ENCODE results near the gene FUOM.

FUOM gene

DNA sequence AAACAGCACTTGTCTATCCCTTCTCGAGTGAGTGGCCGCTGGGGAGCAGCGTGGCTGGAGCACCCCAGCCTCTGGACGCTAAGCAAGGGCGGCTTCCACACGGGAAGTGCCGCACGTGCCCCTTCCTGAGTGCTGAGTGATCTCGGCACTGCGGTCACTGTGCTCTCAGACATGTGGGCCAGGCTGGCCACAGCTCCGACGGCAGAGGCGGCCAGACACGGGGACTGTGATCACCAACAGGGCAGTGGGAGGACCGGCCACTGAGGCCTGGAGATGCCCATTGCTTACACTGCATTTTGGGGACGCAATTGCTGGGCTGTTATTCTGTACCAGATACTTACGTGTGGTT, 8.3 kb upstream of the FUOM start:
- no peak for DNase-seq

DNA sequence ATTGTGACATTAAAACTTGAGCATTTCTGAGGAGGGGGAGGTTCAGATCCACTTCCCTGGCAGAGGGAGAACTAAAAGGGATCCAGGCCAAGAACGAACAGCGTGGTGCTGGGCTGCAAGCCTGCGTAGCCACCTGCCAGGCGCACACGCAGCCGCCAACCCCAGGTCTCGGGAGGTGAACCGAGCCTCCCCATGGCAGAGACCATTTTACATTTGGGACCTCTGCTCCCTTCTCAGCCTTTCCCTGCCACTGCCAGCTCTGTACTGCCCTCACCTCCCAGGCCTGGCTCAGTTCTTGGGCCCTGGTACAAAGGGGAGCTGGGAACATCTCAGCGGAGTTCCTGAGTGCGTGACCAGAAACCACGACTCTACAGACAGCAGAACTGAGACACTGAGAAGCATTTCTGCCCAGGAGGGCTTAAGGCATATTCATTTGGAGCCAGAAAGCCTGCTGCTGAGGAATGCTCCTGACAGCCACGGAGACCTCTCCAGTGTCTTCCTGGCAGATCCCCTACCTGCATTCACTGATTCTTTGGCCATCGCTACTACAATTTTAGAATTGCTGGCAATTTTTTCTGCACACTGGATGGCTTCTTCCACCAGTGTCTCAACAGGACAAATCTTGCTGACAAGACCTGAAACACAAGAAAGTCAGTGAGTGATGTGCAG, 7.8 kb upstream of the FUOM start:
- no peak for DNase-seq

DNA sequence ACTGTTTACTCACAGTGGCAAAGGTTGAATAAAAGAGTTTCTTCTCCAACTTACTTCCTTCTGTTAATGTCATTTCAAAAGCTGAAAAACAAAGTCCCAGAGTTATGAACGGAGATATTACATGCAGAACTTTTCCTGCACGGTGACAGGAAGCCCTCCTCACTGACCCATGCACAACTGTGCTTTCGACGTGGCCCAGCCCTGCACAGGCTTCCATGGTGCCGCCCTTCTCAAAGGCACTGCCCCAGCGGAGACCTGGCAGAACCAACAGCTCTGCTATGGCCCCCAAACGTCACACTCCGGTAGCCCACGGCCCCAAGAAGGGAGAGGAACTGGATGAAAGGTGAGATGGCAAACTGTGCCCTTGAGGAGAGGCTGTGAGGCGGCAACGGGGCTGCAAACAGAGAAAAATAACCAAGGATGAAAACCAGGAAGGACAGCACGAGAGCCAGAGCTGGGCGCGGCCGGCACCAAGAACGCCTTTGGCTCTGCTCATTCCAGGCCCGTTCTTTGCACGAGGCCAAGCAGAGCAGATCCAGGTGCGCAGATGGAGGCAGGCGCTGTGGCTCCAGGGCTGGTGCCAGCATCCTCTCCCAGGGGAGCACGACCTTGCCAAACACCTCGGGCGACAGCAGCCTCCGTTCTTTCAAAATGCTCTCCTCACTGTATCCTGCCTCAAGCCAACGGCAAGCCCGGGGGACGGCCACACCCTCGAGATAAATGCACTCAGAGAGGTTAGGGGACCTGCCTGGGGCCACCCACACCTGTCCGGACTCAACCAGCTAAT, 7.0 kb upstream of the FUOM start:
- no peak for DNase-seq

DNA sequence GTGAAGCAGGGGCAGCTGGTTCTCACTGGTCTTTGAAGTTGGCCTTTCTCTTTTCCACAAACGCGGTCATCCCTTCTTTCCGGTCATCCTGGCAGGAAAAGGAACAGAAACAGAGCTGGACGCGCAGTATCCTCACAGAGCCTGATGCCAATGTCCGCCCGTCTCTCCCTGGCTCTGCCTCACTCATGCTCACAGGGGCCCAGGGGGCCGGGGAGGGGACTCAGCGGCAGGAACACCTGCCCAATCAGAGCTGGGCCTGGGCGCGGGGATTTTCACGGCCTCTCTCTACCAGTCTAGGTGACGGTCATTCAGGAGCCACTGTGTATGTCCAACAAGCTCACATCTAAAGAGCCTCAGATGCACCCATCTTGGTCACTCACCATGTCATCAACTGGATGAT, 5.0 kb upstream of the FUOM start:
- DNase-seq, result no peak

DNA sequence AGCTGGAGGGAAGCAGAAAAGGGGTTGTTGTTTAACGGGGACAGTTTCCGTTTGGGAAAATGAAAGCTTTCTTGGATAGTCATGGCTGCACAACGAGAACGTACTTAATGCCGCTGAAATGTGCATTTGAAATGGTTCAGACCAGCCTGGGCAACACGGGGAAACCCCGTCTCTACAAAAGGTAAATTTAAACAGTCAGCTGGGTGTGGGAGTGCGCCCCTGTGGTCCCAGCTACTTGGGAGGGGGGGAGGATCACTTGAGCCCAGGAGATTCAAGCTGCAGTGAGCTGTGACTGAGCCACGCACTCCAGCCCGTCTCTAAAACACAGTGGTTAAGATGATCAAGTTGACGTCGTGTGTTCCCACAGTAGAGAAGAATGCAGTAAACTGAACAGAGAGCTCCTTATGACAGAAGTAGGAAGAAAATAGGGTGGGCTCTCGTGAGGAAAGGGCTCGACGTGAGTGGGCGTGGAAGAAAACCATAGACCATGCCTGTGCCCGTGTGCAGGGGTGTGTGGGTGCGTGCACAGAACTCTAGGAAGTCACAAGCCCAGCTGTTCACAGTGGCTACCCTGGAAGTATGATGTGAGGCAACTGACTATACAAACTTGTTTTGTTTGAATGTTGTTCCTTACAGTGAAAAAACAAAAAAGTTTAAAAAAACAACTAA, 4.1 kb upstream of the FUOM start:
- DNase-seq, result no peak

DNA sequence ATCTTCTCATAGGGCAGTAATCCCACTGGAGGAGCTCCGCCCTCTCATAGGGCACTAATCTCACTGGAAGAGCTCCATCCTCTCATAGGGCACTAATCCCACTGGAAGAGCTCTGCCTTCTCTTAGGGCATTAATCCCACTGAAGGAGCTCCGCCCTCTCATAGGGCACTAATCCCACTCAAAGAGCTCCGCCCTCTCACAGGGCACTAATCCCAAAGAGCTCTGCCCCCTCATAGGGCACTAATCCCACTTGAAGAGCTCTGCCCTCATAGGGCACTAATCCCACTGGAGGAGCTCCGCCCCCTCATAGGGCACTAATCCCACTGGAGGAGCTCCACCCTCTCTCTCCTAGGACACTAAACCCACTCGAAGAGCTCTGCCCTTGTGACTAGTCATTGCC, 3.4 kb upstream of the FUOM start:
- DNase-seq, result no peak

DNA sequence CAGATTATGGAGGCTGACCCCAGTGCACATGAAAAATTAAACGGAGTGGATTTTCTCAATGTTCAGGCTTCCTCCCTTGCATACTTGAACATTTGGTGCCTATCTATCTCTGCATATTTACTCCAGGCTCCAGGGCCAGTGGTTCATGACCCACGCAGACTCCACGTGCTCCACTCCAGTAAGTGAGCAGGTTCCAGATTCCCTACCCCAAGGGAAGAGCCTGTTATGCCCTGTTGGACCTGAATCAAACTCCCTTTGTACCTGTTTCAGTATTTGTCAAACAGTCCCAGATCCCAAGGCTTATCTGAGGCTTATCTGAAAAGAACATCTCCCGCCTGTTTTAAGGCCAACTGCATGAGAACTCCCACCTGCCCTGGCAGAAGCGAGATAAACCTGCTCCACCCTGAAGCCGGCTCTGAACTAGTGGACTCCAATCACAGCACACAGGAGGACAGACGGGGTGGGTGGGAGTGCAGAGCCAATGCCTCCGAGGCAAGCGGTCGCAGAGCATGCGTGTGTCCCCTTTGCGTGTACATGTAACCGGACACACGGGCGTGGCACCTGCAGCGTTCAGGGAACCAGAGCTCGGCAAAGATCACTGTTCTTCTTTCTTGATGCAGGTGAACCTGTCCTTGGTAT, 2.3 kb upstream of the FUOM start:
- no peak for DNase-seq

DNA sequence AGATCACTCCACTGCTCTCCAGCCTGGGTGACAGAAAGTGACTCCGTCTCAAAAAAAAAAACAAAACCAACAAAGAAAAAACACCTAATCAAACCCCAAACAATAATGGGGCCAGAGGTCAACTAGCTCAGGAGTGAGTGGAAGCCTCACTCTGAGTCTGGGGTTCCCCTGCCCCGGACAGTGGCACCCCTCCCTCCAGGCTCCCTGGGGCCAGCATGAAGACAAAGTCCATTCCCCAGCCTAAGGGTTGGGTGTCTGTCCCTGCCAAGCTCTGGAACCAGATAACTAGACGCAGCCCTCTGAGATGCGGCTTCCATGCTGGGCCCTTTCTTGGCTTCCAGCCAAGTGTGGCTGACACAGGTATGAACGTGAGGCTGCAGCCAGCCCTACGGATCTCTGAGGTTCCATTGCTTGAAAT, 1.7 kb upstream of the FUOM start:
- peak; percentile 40 for DNase-seq

DNA sequence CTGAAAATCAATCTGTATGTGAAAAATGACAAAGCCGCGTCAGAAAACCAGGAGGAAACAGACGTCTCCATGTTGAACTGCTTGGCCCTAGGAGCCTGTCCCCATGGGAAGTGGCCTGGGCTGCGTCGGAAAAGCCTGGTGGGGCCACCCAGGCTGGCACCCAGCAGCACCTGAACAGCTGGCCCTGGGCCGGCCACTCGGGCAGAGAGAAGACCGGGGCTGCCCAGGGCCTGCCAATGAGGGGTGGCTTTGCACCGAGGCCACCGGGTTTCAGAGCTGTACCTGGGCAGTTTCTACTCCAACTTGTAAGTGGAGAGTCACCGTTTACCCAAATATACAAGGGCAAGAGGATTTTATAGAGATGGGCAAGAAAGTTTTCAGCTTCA, 1.1 kb upstream of the FUOM start:
- DNase-seq, result no peak

DNA sequence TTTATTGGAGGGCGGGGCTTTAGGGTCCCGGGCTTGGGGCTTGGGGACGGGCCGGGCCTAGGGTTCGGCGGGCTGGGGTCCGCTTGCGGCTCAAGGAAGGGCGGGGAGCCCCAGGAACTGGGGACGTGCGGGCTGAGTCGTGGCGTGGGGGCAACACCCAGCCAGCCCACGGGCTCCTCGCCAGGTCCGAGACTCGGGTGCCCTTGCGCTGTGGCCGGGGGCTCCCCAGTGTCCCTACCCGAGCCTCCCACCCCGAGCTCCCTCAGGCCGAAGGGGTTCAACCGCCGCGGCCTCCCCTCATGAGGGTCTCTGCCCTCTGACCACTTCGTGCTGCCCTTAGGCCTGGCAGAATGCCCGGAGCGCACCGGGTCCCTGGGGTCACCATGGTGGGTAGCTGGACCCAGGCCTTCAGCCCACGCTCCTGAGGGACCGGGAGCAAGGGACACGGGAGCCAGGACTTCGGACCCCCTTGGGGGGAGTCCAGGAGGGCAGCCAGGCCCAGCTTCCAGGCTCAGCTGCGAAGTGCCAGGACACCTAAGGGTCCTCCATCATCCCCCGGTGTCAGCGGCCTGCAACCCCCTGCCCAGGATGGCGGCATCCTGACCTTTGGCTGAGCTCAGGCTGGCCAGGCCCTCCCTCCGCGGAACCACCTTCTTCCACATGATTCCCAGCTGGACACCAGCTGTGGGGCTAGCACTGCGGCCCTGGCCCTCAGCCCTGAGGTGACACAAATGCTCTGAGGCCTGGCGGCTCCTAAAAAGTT, 524 bp upstream of the FUOM start:
- DNase-seq, result no peak

DNA sequence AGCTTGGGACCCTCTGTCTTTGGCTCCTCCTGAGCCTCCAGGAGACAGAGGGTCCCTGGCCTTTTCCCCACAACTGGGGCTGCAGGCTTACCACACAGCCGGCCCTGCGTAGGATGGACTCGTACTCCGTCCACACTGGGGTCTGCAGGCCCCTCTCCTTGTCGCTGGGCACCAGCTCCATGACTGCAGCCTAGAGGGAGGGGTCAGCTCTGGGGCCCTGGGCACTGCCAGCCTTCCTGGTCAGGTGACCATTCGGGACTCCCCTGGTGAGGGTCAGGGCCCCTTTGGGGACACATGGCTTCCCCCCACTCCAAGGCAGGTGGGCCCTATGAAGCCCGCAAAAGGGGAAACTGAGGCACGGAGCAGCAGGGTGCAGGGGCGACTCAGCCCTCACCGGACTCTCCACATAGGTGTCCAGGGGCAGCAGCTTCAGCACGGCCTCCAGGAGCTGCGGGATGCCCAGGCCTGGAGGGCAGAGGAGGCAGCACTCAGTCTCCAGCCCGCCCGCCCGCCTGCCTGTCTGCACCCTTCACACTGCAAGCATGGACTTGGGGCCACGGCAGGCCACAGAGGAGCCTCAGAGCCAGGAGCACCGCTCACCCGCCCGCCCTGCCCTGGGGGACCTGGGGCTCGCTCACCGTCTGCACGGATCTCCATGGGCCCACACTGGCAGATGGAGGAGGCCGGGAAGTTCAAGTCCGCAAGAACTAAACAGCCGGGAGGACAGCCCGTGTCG, 1.1 kb downstream of the FUOM start:
- DNase-seq, result no peak

DNA sequence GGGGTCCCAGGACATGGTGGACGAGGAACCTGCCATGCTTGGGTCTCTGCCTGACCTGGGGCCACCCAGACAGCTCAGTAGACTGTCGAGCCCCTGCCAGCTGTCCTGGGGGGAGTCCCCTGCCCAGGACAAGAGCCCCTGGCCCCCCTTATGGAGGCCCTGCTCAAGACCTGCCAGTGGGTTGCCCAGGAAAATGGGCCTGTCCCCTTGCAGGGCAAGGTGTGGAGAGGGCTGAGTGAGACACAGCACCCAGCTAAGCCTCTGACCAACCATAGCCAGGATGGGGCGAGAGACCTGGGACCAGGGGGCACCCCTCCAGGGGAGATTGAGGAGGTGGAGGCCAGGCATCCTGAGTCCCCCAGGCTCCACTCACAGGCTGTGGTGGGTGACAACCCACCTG, 1.8 kb downstream of the FUOM start:
- DNase-seq, result no peak

DNA sequence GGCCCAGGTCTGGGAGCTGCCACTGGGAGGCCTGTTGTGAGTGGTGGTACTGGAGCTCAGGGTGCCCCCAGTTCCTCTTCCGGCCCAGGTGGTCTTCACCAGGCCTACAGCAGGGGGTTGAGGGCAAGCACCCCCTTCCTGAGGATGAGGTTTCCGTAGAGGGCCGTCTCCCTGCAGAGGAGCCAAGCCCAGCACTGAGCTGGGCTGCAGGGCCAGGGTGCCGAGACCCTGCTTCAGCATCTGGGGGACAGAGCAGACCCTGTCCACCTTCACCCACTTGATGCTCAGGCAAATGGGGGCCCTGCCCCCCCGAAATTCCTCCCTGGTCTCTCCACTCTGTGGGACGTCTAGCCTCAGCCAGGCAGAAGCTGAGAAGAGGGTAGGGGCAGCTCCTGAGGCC, 2.6 kb downstream of the FUOM start:
- no peak for DNase-seq

DNA sequence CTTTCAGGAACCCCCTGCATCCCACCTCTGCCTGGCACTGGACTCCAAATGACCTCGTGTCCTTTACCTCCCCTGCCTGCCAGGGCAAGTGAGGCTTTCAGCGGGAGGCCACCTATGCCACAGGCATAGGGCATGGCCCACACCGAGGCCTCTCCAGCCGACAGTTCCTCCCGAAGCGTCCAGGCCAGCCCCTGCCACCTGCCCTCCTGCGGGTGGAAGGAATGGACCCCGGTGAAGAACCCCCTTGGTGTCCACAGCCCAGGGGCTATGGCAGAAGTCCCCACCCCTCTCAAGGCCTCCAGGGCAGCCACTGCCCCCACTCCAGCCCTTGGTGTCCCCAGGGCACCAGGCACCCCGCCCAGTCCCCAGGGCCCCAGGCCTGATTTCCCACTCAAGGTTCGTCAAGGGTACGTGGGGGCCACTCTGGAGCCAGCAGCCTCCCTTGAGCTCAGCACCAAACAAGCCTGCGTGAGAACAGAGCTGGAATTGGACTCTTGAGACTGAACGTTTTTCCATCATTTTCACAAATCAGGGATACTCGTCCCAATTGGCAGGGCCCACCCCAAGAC, 3.1 kb downstream of the FUOM start:
- DNase-seq, result no peak

DNA sequence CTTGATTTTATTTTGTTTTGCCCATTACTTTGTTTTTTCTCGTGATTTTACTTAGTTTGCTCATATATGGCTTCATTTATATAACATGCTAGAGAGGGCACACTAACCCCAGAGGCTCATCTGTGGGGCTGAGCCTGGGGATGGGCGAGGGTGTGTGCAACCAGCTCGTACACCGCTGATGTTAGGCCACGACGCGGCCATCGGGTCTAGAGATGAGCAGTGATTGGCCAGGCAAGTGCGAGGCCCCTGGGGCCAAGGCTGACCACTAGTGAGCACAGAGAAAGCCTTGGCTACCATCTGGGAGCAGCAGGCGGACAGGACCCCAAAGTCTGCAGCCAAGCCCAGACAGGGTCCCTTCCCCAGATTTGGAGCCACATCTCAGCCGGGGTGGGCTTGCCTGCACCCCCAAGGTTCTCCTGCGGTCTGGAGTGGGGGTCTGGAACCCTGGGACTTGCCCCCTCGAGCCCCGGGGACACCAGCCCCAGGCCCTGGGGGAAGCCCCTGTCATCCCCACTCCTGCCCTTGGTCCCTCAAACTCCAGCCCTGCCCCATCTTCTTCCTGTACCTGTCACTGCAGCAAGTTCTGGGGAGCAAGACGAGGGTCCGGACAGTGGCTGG, 3.7 kb downstream of the FUOM start:
- DNase-seq, result no peak

DNA sequence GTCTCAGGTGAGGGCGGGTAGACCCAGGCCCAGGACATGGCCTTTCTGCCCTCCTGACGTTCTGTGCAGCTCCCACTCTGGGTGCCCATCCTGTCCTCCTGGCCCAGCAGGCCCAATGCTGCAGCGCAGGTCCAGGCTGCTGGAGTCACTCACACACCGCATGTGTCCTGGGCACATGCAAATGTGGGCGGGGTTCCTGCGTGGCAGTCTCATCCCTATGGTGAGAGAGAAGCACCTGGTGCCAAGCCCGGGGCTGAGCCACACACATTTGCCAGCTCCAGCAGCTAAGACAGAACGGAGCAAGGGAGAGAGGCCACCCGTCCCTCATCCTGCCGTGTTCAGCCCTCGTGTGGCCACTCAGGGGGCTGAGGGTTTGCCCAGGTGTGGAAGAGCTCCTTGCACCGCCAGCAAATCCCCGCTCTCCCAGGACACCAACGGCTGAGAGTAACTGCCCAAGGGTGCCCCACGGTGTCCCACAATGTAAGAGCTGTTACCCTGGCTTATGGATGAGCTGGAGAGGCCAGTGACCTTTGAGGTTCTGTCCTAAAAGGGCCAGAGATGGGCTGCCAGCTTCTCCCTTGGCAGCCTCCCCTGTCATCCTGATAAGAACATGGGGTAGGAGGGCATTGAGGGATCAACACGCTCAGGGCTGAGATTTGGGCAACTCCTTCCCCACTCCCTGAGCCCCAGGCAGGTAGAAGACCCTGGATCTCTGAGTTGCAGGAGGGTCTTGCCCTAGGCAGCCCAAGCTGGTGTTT, 4.4 kb downstream of the FUOM start:
- DNase-seq, result no peak

DNA sequence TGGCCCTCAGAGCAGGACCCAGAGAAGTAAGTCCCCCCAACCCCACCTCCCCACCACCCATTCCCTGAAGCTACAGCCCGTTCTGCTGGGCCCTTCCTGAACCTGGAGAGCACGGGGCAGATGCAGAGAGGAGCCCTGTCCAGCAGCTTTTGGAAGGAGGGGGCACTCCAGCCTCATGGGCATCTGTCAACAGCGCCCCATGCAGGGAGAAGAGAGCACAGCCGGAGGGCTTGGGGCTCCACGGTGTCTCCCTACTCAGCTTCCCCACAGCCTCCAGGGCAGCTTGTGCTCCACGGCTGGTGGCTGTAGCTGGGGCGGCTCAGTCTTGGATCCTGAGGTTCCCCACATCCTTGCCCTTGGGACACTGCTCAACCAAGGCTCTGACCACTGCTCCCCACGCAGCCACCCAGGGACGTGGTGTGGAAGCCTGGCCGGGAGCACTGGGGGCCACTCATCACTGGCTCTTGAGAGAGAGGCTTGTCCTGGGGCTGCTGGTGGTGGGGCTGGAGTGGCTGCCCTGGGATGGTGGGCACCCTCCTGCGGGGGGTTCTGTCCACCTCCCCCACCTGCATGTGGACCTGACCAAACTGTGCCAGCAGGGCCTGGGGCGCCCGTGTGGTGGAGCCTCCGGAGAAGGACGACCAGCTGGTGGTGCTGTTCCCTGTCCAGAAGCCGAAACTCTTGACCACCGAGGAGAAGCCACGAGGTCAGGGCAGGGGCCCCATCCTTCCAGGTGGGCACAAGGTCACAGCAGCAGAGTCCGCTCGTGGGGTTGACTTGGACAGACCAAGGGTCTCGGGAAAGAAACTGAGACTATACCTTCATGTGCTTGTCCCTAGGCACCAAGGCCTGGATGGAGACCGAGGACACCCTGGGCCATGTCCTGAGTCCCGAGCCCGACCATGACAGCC, 6.2 kb downstream of the FUOM start:
- DNase-seq, result no peak

DNA sequence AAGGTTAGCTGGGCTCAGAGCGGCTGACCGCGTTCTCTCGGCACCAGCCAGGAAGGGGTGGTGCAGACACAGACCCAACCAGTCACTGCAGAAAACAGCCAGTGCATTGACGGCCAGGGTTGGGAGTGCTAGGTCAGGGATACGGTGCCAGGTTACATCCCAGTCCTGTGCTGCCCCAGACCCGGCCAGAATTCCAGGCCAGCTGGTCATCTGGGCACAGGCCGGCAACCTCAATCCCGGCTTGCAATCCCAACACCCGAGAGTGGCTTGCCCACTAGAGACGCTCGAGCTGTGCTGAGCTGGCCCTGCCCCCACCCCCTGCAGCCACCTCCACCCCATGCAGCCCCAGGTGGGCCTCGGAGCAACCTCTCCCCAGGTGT, 6.9 kb downstream of the FUOM start:
- no peak for DNase-seq

DNA sequence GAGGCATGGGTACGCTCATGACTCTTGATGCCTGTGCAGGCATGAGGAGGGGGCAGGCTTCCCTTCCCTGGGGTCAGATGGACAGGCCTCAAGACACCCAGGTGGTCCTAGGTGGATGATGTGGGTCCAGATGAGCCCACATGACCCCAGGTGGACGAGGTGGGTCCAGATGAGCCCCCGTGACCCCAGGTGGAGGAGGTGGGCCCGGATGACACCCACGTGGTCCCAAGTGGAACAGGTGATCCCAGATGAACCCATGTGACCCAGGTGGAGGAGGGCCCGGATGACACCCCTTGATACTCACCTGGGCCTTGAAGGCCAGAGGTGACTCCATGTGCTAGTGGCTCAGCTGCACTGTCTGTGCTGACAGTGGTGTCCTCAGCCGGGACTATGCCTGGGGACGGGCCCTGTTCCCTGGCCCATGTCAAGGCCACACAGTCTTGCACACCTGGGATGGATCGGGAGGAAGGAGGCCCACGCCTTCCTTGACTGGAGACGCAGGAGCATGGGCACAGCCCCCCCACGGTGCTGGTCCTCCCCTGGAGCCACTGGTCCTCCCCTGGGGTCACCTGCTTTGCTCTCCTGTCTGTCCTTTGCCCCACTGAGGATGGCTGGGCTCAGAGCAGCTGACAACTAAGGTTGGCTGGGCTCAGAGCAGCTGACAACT, 7.4 kb downstream of the FUOM start:
- DNase-seq, result no peak

All from CD4-positive, alpha-beta T cell treated with Interleukin-21 for 1 hour (primary cell).